ENCODE data around the gene RHEX. TPM values are rescaled to one million over a fixed set of nuclear protein-coding genes. Genes with fewer than 3 reads are reported as not detected.
A peak's percentile ranks its signal among the peaks of the same experiment; 100 is the strongest.

The RHEX gene
- total RNA-seq, 3 donors from 2014 or later, result not detected

GRCh38 chr1:206106328-206107167 lies 53.6 kb downstream of the RHEX start:
- H3K4me1 Mint-ChIP-seq (ENCODE audit: low read depth), result no peaks in the 10 kb centered on the region
- ATAC-seq (peak; percentile 86 to 89), DNase-seq (peak; percentile 74)
- no peaks in the 10 kb centered on the region for H3K36me3 Mint-ChIP-seq (ENCODE audit: insufficient read depth)
- H3K9me3 Mint-ChIP-seq, result no peaks in the 10 kb centered on the region
- H3K27me3 Mint-ChIP-seq (ENCODE audit: low read depth), result no peaks in the 10 kb centered on the region
- H3K4me3 Mint-ChIP-seq, result no peak overlapping the region

- no peak overlapping the region for H3K4me3 Mint-ChIP-seq
- no peak for DNase-seq
- H3K4me1 Mint-ChIP-seq (ENCODE audit: low read depth), result no peaks in the 10 kb centered on the region
- ATAC-seq, result no peak
- H3K27me3 Mint-ChIP-seq (ENCODE audit: low read depth), result no peaks in the 10 kb centered on the region
- H3K9me3 Mint-ChIP-seq, result no peaks in the 10 kb centered on the region
- H3K36me3 Mint-ChIP-seq (ENCODE audit: insufficient read depth), result no peaks in the 10 kb centered on the region
Observed at GRCh38 chr1:206107168-206107544, 54.2 kb downstream of the RHEX start.

- H3K4me1 Mint-ChIP-seq (ENCODE audit: low read depth), result no peaks in the 10 kb centered on the region
- no peaks in the 10 kb centered on the region for H3K9me3 Mint-ChIP-seq
- H3K27me3 Mint-ChIP-seq (ENCODE audit: low read depth), result peaks cover 6% of the 10 kb centered on the region
- H3K4me3 Mint-ChIP-seq, result no peak overlapping the region
- H3K36me3 Mint-ChIP-seq (ENCODE audit: insufficient read depth), result no peaks in the 10 kb centered on the region
- no peak for DNase-seq
- ATAC-seq, result no peak
Observed at GRCh38 chr1:206108635-206109034, 55.7 kb downstream of the RHEX start.

- Mint-ChIP-seq H3K9me3 (no peaks in the 10 kb centered on the region), H3K27me3 (ENCODE audit: low read depth) (peaks cover 6% of the 10 kb centered on the region), H3K4me3 (no peak overlapping the region), H3K36me3 (ENCODE audit: insufficient read depth) (no peaks in the 10 kb centered on the region), H3K4me1 (ENCODE audit: low read depth) (no peaks in the 10 kb centered on the region)
- no peak for ATAC-seq
- no peak for DNase-seq
Observed at GRCh38 chr1:206109718-206110117, 56.7 kb downstream of the RHEX start.

- DNase-seq (no peak), ATAC-seq (no peak)
- Mint-ChIP-seq H3K36me3 (ENCODE audit: insufficient read depth) (no peaks in the 10 kb centered on the region), H3K4me1 (ENCODE audit: low read depth) (no peaks in the 10 kb centered on the region), H3K27me3 (ENCODE audit: low read depth) (peaks cover 6% of the 10 kb centered on the region), H3K9me3 (no peaks in the 10 kb centered on the region), H3K4me3 (no peak overlapping the region)
Observed at GRCh38 chr1:206110161-206110560, 57.2 kb downstream of the RHEX start.

GRCh38 chr1:206110820-206111219 lies 57.8 kb downstream of the RHEX start:
- Mint-ChIP-seq H3K4me1 (ENCODE audit: low read depth) (no peaks in the 10 kb centered on the region), H3K27me3 (ENCODE audit: low read depth) (peaks cover 11% of the 10 kb centered on the region), H3K9me3 (no peaks in the 10 kb centered on the region), H3K36me3 (ENCODE audit: insufficient read depth) (no peaks in the 10 kb centered on the region), H3K4me3 (no peak overlapping the region)
- ATAC-seq (no peak), DNase-seq (no peak)

GRCh38 chr1:206111271-206111927 lies 58.4 kb downstream of the RHEX start:
- DNase-seq (no peak), ATAC-seq (no peak)
- no peaks in the 10 kb centered on the region for H3K4me1 Mint-ChIP-seq (ENCODE audit: low read depth)
- no peaks in the 10 kb centered on the region for H3K36me3 Mint-ChIP-seq (ENCODE audit: insufficient read depth)
- H3K4me3 Mint-ChIP-seq, result no peak overlapping the region
- H3K27me3 Mint-ChIP-seq (ENCODE audit: low read depth), result peaks cover 16% of the 10 kb centered on the region
- no peaks in the 10 kb centered on the region for H3K9me3 Mint-ChIP-seq

- Mint-ChIP-seq H3K4me3 (no peak overlapping the region), H3K27me3 (ENCODE audit: low read depth) (peaks cover 25% of the 10 kb centered on the region), H3K9me3 (no peaks in the 10 kb centered on the region), H3K36me3 (ENCODE audit: insufficient read depth) (no peaks in the 10 kb centered on the region), H3K4me1 (ENCODE audit: low read depth) (peaks cover 7% of the 10 kb centered on the region)
- ATAC-seq (no peak), DNase-seq (no peak)
Observed at GRCh38 chr1:206112600-206113301, 59.8 kb downstream of the RHEX start.

- H3K27me3 Mint-ChIP-seq (ENCODE audit: low read depth), result peaks cover 38% of the 10 kb centered on the region
Observed at GRCh38 chr1:206114692-206115640, 62.0 kb downstream of the RHEX start.

GRCh38 chr1:206115791-206116190 lies 62.8 kb downstream of the RHEX start:
- H3K27me3 Mint-ChIP-seq (ENCODE audit: low read depth), result peaks cover 44% of the 10 kb centered on the region

More at GRCh38 chr1:206114692-206115640, 62.0 kb downstream of the RHEX start:
- Mint-ChIP-seq H3K4me3 (no peak overlapping the region), H3K9me3 (peaks cover 1% of the 10 kb centered on the region), H3K4me1 (ENCODE audit: low read depth) (peaks cover 11% of the 10 kb centered on the region), H3K36me3 (ENCODE audit: insufficient read depth) (peaks cover 1% of the 10 kb centered on the region)
- ATAC-seq (no peak), DNase-seq (no peak)

GRCh38 chr1:206116191-206116872 lies 63.4 kb downstream of the RHEX start:
- H3K36me3 Mint-ChIP-seq (ENCODE audit: insufficient read depth), result peaks cover 4% of the 10 kb centered on the region
- peaks cover 11% of the 10 kb centered on the region for H3K4me1 Mint-ChIP-seq (ENCODE audit: low read depth)
- H3K4me3 Mint-ChIP-seq, result no peak overlapping the region
- ATAC-seq (no peak), DNase-seq (no peak)
- peaks cover 15% of the 10 kb centered on the region for H3K9me3 Mint-ChIP-seq
- peaks cover 44% of the 10 kb centered on the region for H3K27me3 Mint-ChIP-seq (ENCODE audit: low read depth)

More at GRCh38 chr1:206115791-206116190, 62.8 kb downstream of the RHEX start:
- Mint-ChIP-seq H3K4me1 (ENCODE audit: low read depth) (peaks cover 11% of the 10 kb centered on the region), H3K4me3 (no peak overlapping the region), H3K36me3 (ENCODE audit: insufficient read depth) (peaks cover 4% of the 10 kb centered on the region), H3K9me3 (peaks cover 9% of the 10 kb centered on the region)
- DNase-seq, result no peak
- no peak for ATAC-seq

GRCh38 chr1:206116873-206117150 lies 63.8 kb downstream of the RHEX start:
- H3K4me1 Mint-ChIP-seq (ENCODE audit: low read depth), result peaks cover 11% of the 10 kb centered on the region
- no peak for DNase-seq
- H3K36me3 Mint-ChIP-seq (ENCODE audit: insufficient read depth), result peaks cover 4% of the 10 kb centered on the region
- H3K9me3 Mint-ChIP-seq, result peaks cover 19% of the 10 kb centered on the region
- peaks cover 44% of the 10 kb centered on the region for H3K27me3 Mint-ChIP-seq (ENCODE audit: low read depth)
- peak overlapping the region; percentile 31 for H3K4me3 Mint-ChIP-seq
- ATAC-seq, result no peak

- no peak for DNase-seq
- Mint-ChIP-seq H3K36me3 (ENCODE audit: insufficient read depth) (peaks cover 4% of the 10 kb centered on the region), H3K27me3 (ENCODE audit: low read depth) (peaks cover 48% of the 10 kb centered on the region), H3K4me1 (ENCODE audit: low read depth) (peaks cover 11% of the 10 kb centered on the region), H3K9me3 (peaks cover 22% of the 10 kb centered on the region), H3K4me3 (peak within 1 kb of the TSS; percentile 31)
- ATAC-seq, result peak; percentile 62 to 83
Observed at GRCh38 chr1:206117151-206117948, 64.4 kb downstream of the RHEX start, which contains the start of gene AVPR1B. TSS of gene AVPR1B (minus strand) at chr1:206117388. CDS start at chr1:206116890, 498 bp downstream.
